Measurements from ENCODE around the gene SCAMP1.

- TF ChIP-seq CTCF (IDR thresholded peaks at IDR 0.05) (no peak), POLR2A (IDR thresholded peaks at IDR 0.05) (no peak)
Observed at GRCh38 chr5:78497573-78498533, 137.4 kb downstream of the SCAMP1 start.

Data from uterus (tissue), 2 donors.